HG03460 (cell line): ENCODE results near the gene SDK1.
"Not testable (repeated sequence)": the region's sequence is repeated elsewhere in the genome, so short reads cannot be mapped to it uniquely, and the experiment has no call there.

Experiments used
- ATAC-seq: cut with Tn5 transposase; IDR thresholded peaks from one replicate; pipeline ENCODE4 v1.9.1; 2021; ENCODE audit not compliant: unreplicated experiment

SDK1 gene

GRCh38 chr7:3575753-3576531 is 274.9 kb downstream of the SDK1 start:
- no peak for ATAC-seq

GRCh38 chr7:3578399-3578798 is 277.3 kb downstream of the SDK1 start:
- no peak for ATAC-seq

GRCh38 chr7:3579638-3580219 is 278.7 kb downstream of the SDK1 start:
- ATAC-seq: no peak

- ATAC-seq: not testable (repeated sequence)
Observed at GRCh38 chr7:3582145-3582544, 281.1 kb downstream of the SDK1 start.

- no peak for ATAC-seq
Observed at GRCh38 chr7:3585826-3586225, 284.8 kb downstream of the SDK1 start.

- ATAC-seq: no peak
Observed at GRCh38 chr7:3588341-3588740, 287.3 kb downstream of the SDK1 start.

- ATAC-seq: no peak
Observed at GRCh38 chr7:3589752-3590151, 288.7 kb downstream of the SDK1 start.

- ATAC-seq: no peak
Observed at GRCh38 chr7:3591219-3591618, 290.2 kb downstream of the SDK1 start.

GRCh38 chr7:3591944-3592343 is 290.9 kb downstream of the SDK1 start:
- no peak for ATAC-seq

GRCh38 chr7:3592401-3593134 is 291.5 kb downstream of the SDK1 start:
- ATAC-seq: no peak

- no peak for ATAC-seq
Observed at GRCh38 chr7:3594901-3595300, 293.8 kb downstream of the SDK1 start.

- ATAC-seq: no peak
Observed at GRCh38 chr7:3598854-3599253, 297.8 kb downstream of the SDK1 start.

GRCh38 chr7:3605222-3605621 is 304.2 kb downstream of the SDK1 start:
- no peak for ATAC-seq

GRCh38 chr7:3606436-3606835 is 305.4 kb downstream of the SDK1 start:
- no peak for ATAC-seq

- no peak for ATAC-seq
Observed at GRCh38 chr7:3607847-3608246, 306.8 kb downstream of the SDK1 start.

GRCh38 chr7:3616306-3616705 is 315.3 kb downstream of the SDK1 start:
- no peak for ATAC-seq

GRCh38 chr7:3630081-3630480 is 329.0 kb downstream of the SDK1 start:
- no peak for ATAC-seq

GRCh38 chr7:3634396-3634795 is 333.3 kb downstream of the SDK1 start:
- no peak for ATAC-seq

GRCh38 chr7:3636131-3636860 is 335.2 kb downstream of the SDK1 start:
- ATAC-seq: no peak

- no peak for ATAC-seq
Observed at GRCh38 chr7:3639253-3639652, 338.2 kb downstream of the SDK1 start.

GRCh38 chr7:3641582-3641981 is 340.5 kb downstream of the SDK1 start:
- ATAC-seq: no peak
